Esophagus muscularis mucosa (tissue), 4 donors: Measurements from ENCODE around the gene TRIM54.

Experiments used
- CTCF ChIP-seq, 3 experiments: fragments of 200-600 bp in 2 of 3; fragments of 450-650 bp in 1 of 3; sonication (generic) in 2 of 3; IDR thresholded peaks; one replicate each; pipeline ENCODE4 v1.5.1; 2017 to 2019; ENCODE audit warnings: antibody characterized with exemption in 3 of 3, mild to moderate bottlenecking in 2 of 3, moderate library complexity in 1 of 3
- EP300 ChIP-seq: sonication (generic); formaldehyde crosslinking; IDR thresholded peaks from one replicate; pipeline ENCODE4 v1.6.1; 2017; ENCODE audit warnings: antibody characterized with exemption
- POLR2A ChIP-seq: fragments of 450-650 bp; IDR thresholded peaks from one replicate; pipeline ENCODE4 v1.6.1; 2017; ENCODE audit warnings: antibody characterized with exemption, moderate library complexity, mild to moderate bottlenecking, low read depth
- POLR2AphosphoS5 ChIP-seq, 2 donors: sonication (generic); formaldehyde crosslinking; IDR thresholded peaks; one replicate each; pipeline ENCODE4 v1.6.1; 2017; ENCODE audit warnings: antibody characterized with exemption in 2 of 2

- TF ChIP-seq CTCF (IDR thresholded peaks at IDR 0.05) (no peak), POLR2AphosphoS5 (IDR thresholded peaks at IDR 0.05) (peak; percentile 97 to 98), EP300 (no peak), POLR2A (peak; percentile 71)
Observed at GRCh38 chr2:27322766-27323595, 40.8 kb downstream of the TRIM54 start, which contains the start of gene MPV17.
